ENCODE measurements around the gene ARID4B.
"Not testable (repeated sequence)": the region's sequence is repeated elsewhere in the genome, so short reads cannot be mapped to it uniquely, and the experiment has no call there.

The ARID4B gene

DNA sequence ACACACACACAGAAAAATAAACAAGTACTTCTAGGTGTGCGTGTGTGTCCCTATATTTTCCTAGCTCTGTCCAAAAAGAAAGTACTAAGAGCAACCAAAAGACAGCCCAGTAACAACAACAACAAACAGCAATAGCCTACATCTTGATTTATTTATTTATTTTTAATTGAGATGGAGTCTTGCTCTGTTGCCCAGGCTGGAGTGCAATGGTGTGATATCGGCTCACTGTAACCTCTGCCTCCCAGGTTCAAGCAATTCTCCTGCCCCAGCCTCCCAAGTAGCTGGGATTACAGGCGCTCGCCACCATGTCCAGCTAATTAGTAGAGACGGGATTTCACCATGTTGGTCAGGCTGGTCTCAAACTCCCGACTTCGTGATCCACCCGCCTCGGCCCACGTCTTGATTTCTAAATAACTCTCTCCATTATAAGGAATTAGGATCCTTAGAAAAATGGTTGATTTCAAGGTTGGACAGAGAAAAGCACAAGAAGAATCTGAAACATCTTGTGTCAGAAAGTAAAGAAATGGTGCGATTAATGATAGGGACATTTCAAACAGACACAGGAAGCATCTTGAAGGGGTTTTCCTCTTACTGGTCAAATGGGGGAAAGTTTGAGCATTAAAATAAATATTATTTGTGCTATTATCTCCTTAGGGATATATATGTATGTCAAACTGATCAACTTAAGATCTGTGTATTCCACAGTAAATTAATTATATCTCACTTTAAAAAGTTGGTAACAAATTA is 59.4 kb downstream of the ARID4B start:
- DNase-seq: no peak

DNA sequence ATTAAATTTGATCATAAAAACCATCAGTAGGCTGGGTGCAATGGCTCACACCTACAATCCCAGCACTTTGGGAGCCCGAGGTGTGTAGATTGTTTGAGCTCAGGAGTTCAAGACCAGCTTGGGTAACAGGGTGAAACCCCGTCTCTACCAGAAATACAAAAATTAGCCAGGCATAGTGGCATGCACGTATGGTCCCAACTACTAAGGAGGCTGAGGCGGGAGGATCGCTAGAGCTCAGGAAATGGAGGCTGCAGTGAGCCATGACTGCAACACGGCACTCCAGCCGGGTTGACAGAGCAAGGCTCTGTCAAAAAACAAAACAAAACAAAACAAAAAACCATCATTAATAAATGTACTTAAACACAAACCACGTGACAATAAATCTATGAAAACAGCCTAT is 61.0 kb downstream of the ARID4B start:
- no peak for DNase-seq

DNA sequence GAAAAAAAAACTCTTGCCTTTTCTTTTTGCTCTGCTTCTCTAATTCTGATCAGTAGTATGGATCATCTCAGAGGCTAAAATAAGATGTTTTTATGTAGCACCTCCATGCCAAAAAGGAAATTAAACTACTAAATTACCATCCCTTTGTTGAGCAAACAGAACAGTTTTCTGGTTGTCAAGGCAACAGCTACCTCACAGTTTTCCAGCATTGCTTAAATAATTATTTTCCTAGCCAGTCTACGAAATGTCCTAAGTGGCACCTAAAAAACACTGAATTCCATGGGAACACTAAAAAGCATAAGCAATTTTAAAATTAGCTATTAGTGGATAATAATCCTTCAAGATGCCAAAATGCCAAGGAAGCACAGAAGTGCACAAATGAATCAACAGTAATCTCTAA is 61.7 kb downstream of the ARID4B start:
- no peak for DNase-seq

DNA sequence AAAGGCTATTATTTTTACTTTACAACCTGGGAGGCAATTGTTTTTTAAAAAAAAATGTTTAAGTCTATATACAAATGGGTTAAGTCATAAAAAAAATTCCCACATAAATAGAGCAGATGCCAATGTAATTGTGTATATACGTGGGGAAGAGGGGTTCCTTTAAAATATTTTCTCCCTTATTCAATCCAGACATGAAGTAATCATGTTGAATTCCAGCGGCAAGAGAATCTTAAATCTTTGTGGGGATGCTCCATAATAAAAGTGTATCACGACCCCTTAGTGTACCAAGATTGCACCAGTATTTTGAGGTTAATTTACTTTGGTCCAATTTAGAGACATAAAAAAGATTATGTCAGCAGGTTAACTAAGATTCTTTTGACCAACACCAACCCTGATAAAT is 62.1 kb downstream of the ARID4B start:
- no peak for DNase-seq

DNA sequence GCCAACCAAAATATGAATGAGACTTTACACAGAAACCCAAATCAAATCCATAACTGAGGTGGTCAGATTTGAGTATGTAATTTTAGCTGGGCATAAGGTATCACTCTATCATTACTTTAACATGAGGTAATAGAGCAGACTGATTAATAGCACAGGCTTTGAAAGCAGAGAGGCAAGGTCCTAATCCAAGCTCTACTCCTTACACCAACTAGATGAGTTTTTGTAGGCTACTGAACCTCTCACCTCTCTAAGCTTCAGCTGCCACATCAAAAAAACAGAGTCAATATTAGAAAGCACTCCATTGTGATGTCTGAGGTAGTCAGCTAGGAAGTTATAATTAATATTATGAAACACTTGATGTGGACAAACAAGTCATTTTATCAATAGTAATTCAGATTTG is 63.7 kb downstream of the ARID4B start:
- no peak for DNase-seq

DNA sequence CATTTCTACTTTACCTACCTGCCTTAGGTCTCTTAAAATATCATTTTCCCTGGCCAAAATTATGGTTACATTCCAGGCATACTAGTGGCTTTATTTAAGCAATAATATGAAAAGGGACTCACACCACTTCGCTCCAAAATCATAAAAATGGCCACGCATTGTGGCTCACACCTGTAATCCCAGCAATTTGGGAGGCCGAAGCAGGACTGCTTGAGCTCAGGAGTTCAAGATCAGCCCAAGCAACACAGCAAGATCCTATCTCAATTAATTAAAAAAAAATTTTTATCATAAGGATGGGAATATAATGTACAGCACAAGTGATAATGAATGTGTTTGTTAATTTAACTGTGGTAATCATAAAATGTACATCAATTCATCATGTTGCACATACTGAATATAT is 65.4 kb downstream of the ARID4B start:
- no peak for DNase-seq

DNA sequence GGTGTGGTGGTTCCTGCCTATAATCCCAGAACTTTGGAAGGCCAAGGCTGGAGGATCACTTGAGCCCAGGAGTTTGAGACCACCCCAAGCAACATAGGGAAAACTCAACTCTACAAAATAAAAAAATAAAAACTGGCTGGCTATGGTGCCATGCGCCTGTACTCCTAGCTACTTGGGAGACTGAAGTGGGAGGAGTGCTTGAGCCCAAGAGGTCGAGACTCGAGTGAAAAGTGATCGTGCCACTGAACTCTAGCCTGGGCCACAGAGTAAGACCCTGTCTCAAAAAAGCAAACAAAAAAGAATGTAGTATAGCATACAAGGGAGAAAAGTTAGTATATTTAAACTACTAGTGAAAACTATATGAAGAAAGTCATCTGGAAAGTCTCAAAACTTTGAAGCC is 66.7 kb downstream of the ARID4B start:
- no peak for DNase-seq

DNA sequence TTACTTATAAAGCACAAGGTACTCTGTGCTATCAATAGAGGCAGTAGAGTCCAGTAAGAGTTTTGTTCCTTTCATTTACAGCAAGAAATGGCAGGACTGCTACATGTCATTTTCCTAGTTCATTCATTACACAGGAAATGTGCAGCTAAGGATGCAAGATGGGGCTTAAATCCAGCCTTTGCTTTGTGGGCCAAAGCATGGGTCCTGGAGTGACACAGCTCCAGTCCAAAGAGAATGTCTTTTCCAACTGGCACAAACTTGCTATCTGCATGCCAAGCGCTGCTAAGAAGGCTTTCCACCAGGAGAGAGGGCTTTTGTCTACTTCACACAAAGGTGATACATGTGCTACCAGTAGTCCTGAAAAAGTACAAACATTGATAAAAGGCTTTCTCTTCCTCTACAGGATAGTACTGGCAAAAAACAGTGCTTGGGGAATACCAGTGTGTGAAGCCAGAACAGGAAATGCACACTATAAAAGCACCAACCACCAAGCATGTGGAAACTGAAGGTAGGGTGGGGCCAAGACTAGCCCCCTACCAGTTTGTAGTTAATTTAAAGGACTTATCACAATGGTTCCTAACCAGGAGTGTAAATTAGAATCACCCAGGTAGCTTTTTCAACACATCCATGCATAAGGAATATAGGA is 68.7 kb downstream of the ARID4B start:
- DNase-seq: no peak

DNA sequence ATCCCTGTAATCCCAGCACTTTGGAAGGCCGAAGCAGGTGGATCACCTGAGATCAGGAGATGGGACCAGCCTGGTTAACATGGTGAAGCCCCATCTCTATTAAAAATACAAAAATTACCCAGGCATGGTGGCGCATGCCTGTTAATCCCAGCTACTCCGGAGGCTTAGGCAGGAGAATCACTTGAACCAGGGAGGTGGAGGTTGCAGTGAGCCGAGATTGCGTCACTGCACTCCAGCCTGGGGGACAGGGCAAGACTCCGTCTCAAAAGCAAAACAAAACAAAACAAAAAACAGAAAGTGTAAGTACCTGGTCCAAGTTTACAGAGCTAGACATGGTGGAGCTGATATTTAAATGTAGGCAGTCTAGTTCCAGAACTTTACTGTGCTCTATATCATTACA is 69.9 kb downstream of the ARID4B start:
- not testable (repeated sequence) for DNase-seq

DNA sequence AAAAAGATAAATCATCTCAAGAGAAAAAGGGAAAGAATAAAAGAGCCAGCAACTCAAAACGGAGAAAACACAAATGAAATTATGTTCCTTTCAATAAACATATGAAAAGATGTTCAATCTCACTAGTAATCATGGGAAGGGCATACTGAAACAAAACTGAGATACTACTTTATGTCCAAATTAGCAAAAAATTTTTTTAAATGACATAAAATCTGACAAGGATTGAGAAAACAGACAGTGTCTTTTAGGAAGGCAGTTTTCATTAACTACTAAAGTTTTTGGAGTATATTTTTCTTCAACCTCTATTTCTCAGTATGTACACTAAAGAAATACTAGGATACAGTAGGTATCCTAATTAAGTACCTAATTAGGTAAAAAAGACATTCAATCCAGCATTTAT is 73.3 kb downstream of the ARID4B start:
- DNase-seq: no peak

DNA sequence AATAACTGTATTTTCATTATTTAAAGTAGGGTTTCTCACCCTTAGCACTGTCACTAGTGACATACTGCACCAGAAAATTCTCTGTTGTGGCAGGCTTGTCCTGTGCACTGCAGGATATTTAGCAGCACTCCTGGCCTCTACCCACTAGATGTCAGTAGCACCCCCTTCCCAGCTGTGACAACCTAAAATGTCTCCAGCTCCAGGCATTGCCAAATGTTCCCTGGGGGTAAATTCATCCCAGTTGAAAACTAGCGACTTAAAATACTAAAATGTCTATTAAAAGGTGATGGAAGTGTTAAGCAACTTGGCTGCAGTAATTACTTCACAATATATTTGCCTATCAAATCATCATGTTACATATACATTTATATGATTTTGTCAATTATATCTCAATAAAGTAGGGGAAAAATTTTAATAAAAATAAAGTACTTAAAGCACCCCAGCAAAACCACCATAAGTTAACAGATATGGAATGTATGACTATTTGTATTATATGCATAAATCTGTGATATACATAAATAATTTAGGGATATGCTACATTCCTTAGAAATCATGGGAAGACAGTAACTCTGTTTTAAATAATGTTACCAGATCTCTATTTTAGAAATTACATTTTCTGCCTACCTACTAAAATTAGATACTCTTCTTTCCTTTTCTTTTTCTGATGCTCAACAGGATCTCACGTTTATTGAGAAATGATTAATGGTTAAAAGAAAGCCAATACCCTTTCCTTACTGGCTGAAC is 74.6 kb downstream of the ARID4B start:
- peak; percentile 42 for DNase-seq

DNA sequence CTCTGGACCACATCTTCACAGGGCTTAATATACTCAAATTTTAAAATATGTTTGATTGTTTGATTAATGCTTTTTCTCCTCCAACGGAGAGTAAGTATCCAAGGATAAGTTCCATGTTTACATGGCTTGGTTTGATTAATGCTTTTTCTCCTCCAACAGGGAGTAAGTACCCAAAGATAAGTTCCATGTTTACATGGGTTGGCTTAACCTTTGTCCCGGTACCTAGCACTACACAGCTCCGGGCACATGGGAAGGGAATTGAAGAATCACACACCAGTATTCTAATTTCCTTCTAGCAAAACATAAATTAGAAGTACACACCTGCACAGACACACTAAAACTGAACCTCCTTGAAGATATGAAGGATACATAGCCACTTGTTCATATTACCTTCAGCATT is 77.5 kb downstream of the ARID4B start:
- no peak for DNase-seq

DNA sequence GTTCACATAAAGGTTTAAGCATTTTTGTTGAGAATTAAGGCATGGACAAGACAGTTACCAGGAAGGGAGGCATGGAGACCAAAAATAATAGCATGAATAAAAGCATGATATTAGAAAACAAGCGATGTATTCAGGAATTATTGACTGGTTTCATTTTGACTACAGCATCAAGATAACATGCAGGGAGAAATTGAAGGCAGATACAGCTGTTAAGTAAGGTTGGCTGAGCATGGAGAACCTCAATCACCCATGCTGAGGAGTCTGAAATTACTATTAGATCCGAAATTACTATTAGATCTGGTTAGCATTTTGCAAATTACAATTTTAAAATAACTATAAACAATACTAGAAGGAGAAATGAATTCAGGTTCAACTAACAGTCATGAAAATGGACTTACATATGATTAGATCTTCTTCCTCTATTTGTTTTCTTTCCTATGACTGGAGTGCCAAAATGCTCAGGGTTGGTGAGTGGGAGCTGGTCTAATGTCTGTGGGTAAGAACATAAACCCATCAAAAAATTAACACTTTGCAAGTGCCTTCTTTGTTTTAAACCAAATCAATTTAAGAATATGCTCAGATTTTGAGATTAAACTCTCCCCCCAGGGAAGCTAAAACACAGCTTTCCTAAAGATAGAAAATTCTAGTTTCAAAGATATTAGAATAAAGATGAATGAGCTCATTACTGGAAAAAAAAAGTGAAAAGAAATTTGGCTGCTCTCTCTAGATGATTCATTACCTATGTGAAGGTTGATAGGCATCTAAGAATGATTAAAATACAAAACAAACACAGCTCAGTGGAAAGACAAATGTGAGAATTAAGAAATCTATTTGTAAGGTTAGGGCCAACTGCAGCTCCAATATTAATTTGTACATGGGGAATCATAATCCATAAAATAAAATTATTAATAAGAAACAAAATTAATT is 81.7 kb downstream of the ARID4B start:
- no peak for DNase-seq

DNA sequence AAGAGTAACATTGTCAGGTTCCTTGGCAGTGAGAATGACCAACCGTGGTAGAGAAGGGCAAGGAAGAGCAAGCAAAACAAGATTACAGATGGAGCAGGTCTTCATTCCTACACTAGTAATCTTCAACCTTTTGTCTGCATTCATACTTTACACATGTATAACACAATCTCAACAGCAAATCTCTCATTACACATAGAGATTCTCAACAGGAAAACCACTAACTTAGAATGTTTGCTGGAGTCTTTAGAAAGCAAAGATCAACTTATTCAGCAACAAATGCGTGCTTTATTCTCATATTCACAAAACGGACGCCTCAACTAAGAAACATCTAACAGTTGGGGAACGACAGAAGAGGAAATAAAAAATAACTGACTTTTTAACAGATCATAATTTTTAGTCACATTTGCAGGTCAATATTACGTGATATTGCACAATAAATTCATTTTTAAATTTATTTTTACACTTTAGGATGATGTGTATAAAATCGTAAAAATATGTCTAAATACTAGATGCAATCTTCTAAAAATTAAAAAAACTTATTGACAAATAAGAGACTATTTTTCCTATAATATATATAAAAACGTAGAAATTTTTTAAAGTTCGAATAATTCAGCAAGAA is 82.9 kb downstream of the ARID4B start:
- DNase-seq: no peak

DNA sequence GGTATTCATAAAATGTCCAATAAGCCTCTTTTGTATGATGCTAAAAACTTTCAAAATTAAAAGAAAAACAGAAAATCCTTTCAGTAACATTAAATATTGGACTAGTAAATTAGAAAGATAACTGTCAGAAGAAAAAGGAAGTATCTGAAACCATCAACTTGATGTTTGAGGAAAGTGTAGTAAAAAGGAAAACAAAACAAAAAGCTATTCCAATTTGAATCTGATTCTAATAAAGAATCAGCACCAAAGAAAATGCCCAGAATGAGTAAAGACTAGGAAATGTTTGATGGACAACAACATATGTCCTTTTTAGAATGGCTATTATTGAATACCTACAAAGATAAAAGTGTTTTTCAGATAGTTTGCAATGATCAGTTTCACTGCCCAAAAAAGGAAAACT is 87.0 kb downstream of the ARID4B start:
- no peak for DNase-seq

DNA sequence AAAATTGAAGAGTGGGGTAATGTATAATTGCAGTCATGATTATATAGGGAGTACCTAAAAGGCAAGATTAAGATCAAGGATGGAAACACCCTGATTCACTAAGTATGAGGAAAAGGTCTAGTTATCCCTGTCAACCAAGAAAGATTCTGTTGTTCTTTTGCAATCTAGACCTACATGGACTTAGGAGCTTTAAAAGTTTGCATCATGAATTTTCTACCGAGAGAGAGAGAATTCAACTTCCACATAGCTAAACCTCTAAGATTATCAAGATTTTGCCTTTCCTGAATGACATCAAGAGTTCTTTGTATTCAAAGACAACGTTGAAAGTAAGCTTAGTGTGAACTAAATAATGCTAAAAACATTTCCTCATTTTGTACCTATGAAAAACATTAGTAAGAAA is 88.1 kb downstream of the ARID4B start:
- no peak for DNase-seq

DNA sequence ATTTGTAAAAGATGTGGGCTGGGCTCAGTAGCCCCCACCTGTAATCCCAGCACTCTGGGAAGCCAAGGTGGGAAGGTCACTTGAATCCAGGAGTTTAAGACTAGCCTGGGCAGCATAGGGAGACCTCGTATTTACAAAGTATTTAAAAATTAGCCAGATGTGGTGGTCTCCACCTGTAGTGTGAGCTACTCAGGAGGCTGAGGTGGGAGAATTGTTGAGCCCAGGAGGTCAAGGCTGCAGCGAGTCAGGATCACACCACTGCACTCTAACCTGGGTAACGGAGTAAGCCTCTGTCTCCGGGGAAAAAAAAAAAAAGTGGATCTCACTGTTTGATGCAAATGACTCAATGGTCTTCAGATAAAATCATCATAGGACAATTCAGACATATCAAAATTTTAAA is 89.4 kb downstream of the ARID4B start:
- no peak for DNase-seq

DNA sequence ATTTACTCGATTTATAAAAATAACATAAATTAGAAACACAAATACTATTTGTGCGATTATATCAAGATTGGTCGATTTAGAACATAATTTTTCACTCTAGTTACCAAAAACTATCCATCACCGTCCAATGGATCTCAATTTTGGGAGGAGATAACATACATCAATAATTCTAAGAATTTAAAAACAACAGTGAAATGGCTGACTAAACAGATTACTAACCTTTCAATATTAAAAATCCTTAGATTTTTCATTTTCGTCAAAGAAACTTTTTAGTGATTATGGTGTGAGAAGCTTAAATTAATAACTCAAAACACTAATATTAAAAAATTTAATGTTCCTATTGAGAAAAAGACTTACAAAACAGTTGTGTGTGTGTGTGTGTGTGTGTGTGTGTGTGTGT is 91.9 kb downstream of the ARID4B start:
- no peak for DNase-seq

DNA sequence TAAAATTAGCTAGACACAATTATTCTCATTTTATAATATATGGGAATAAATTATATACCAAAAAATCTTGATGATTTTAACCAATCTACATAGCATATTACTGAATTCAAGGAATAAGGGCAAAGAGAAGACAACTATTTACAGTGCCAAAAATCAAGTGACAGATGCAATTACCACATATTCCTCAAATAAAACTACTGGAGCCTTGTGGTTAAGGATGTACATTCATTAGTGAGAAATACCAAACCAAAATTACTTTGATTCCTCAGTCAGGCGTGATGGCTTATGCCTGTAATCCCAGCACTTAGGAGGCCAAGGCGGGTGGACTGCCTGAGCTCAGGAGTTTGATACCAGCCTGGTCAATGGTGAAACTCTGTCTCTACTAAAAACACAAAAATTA is 98.1 kb downstream of the ARID4B start:
- DNase-seq: no peak

DNA sequence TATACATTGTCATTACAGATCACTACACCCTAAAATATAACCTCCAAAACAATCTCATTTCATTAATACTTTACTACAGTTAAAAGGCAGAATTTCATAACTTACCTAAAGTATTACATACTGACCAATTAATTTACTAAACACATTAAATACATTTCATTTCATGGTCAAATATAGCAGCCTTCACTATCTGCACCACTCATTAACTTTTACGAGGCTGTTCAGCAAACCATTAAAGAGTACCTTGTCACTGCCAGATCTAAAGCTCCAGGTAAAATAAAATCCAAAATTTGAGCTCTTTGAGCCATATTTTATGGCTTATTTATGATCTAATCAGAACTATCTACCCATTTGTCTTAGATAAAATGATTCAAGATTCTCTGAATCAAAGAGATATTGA is 100.6 kb downstream of the ARID4B start:
- no peak for DNase-seq

DNA sequence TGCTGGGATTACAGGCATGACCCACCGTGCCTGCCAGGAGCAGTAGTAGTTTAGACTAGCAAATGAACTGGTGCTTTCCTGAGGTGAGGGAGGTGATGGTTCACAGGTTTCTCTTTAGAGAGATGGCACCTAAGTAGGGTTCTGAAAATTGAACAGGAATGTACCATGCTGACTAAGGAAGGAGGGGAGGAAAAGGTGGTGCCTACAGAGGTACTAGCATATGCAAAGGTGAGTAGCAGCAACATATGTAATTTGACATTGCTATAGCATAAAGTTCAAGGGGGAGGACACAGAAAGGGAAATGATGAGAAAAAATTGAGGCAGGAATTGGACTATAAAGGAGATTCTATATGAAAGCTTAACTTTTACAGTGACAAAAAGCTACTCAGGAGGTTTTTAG is 101.0 kb downstream of the ARID4B start:
- DNase-seq: no peak

DNA sequence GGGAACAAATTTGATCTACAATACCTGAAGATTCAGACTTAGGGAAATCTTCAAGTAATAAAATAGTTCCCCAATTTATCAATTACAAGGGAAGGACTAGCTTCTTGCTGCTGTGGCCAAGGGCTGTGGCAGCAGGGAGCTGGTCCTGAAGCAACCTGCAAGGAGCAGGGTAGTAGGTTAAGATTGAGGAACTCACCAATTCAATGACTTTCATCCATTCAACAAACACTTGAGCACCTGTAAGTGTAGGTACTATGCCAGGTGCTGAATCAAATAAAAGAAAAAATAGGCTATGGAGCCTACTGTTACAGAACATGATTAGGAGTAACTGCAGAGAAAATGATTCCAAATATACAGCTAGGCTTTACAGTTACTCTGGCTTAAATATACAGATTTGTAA is 102.7 kb downstream of the ARID4B start:
- no peak for DNase-seq

Data from stimulated activated naive CD4-positive, alpha-beta T cell treated with Interleukin-2 at 50 U/mL for 16 hours (primary cell).